H1 (cell line): ENCODE results near the gene IRF7. TPM values are rescaled to one million over a fixed set of nuclear protein-coding genes. Genes with fewer than 3 reads are reported as not detected.
A peak's percentile ranks its signal among the peaks of the same experiment; 100 is the strongest.

Experiments
- BACH1 ChIP-seq: IDR thresholded peaks from 2 replicates; pipeline ENCODE4 v1.6.1; 2012; ENCODE audit warnings: low read length, improper control_type of control experiment
- CHD7 ChIP-seq: fragments of 300-600 bp; sonication (generic); IDR thresholded peaks from 2 replicates; pipeline ENCODE4 v1.7.1; 2012; ENCODE audit warnings: low read length, moderate library complexity, mild to moderate bottlenecking, inconsistent platforms; ENCODE audit not compliant: insufficient replicate concordance
- EZH2 ChIP-seq: fragments of 200-600 bp; sonication (generic); IDR thresholded peaks from 2 replicates; pipeline ENCODE4 v1.7.1; 2012; ENCODE audit warnings: low read depth, mild to moderate bottlenecking, moderate library complexity, low read length, inconsistent platforms; ENCODE audit not compliant: severe bottlenecking
- KDM4A ChIP-seq: IDR thresholded peaks from one replicate; pipeline ENCODE4 v1.7.1; 2012; ENCODE audit warnings: low read depth, mild to moderate bottlenecking, moderate library complexity, low read length, inconsistent platforms; ENCODE audit not compliant: severe bottlenecking
- SUZ12 ChIP-seq: fragments of 200-600 bp; sonication (generic); IDR thresholded peaks from 2 replicates; pipeline ENCODE4 v1.6.1; 2012; ENCODE audit warnings: mild to moderate bottlenecking, inconsistent platforms, low read length, moderate library complexity, mixed read lengths
- TBP ChIP-seq: IDR thresholded peaks from 2 replicates; pipeline ENCODE4 v1.6.1; 2011; ENCODE audit warnings: low read depth, low read length, improper control_type of control experiment
- TCF12 ChIP-seq: IDR thresholded peaks from 2 replicates; pipeline ENCODE4 v1.6.1; 2011; ENCODE audit warnings: low read depth, mild to moderate bottlenecking, low read length
- YY1 ChIP-seq: IDR thresholded peaks from 2 replicates; pipeline ENCODE4 v1.6.1; 2011; ENCODE audit warnings: low read depth, mild to moderate bottlenecking, low read length
- polyA plus RNA-seq, 7 experiments: library from polyadenylated mRNA; depleted of rRNA in 3 of 7; stranded (reverse) in 5 of 7; unstranded in 2 of 7; fragments of >200 nt in 5 of 7; fragments of 200-250 nt in 2 of 7; gene quantifications; 1 replicate in 5 of 7; 2 replicates in 1 of 7; 4 replicates in 1 of 7; pipeline versions ENCODE4 v1.2.1 to v1.2.3, GENCODE V29; 2011 to 2013; ENCODE audit warnings: missing spikeins in 2 of 7, mixed read lengths in 2 of 7
- total RNA-seq: library from RNA; stranded (reverse); fragmentation: NEBNext Ultra II Directional; extraction: Animal tissue kit (Norgen Biotek cat#: 25700); gene quantifications from 2 replicates; pipeline ENCODE4 v1.2.1, GENCODE V29; 2021
- TF ChIP-seq, protein P1 (sequence below): IDR thresholded peaks from 2 replicates; pipeline ENCODE4 v1.6.1; 2012; ENCODE audit warnings: low read length, inconsistent platforms

IRF7 gene
- total and polyA plus RNA-seq, 2 of the 8 experiments (the other 6 are each of a cell fraction or from before 2014, with no cell fraction given): 9.1 to 9.6 TPM

DNA sequence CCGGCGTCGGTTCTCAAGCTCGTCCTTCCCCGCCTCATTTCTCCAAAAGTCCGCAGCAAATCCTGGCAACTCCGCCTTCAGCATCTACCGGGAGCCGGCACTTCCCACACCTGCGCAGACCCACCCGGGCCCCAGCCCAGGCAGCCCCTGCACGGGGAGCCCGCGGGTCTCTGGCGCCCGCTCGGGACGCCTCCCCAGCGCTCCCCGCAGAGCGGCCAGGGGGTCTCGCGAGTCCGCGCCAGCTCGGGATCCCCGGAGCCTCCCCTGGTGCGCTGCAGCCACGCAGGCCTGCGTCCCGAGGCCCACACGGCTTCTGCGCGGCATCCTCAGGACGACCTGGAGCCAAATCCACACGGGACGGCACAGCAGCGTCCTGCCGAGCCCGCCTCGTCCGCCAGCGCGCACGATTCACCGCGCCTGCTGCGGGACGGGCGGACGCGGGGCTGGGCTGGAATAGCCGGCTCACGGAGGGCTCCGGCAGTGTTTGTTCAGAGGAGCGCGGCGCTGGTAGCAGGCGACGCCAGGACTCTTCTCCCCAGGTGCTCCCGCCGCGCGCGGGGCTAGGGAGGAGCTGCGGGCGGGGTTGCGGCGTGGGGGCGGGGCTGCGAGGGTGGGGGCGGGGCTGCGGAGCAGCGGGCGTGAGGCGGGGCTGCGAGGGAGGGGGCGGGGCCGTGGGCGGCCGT is 40.3 kb downstream of the IRF7 start (continued):
- TF ChIP-seq CHD7: no peak
- TF ChIP-seq KDM4A: peak; percentile 84
- TF ChIP-seq EZH2: peak; percentile 58
- no peak for TF ChIP-seq TCF12
- TF ChIP-seq SUZ12: 0 out of 2 replicates have a peak, but pooled peaks have one; percentile 38
- TF ChIP-seq TBP: no peak
- TF ChIP-seq, protein P1, sequence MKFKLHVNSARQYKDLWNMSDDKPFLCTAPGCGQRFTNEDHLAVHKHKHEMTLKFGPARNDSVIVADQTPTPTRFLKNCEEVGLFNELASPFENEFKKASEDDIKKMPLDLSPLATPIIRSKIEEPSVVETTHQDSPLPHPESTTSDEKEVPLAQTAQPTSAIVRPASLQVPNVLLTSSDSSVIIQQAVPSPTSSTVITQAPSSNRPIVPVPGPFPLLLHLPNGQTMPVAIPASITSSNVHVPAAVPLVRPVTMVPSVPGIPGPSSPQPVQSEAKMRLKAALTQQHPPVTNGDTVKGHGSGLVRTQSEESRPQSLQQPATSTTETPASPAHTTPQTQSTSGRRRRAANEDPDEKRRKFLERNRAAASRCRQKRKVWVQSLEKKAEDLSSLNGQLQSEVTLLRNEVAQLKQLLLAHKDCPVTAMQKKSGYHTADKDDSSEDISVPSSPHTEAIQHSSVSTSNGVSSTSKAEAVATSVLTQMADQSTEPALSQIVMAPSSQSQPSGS: no peak
- TF ChIP-seq BACH1: peak; percentile 54
- TF ChIP-seq YY1: no peak
